ENCODE results near the gene ECHS1.
"Not testable (repeated sequence)": the region's sequence is repeated elsewhere in the genome, so short reads cannot be mapped to it uniquely, and the experiment has no call there.

The ECHS1 gene

GRCh38 chr10:133324198-133324792 lies 48.9 kb downstream of the ECHS1 start:
- no peak overlapping the region for H3K9ac ChIP-seq (ENCODE audit: low read depth, low read length)
- no peaks in the 10 kb centered on the region for H3K36me3 ChIP-seq (ENCODE audit: insufficient read depth, low read length)
- peaks cover 45% of the 10 kb centered on the region for H3K27me3 ChIP-seq (ENCODE audit: control insufficient read depth, insufficient read depth, low read length)
- no peak overlapping the region for H3K4me3 ChIP-seq (ENCODE audit: low read length)
- peaks cover under 1% of the 10 kb centered on the region for H3K4me1 ChIP-seq (ENCODE audit: control insufficient read depth, insufficient read depth, low read length)
- H3K4me2 ChIP-seq (ENCODE audit: low read length): peak overlapping the region; percentile 58
- no peaks in the 10 kb centered on the region for H3K9me3 ChIP-seq (replicated peaks; ENCODE audit: low read length)

- not testable (repeated sequence) for H3K36me3 ChIP-seq (ENCODE audit: insufficient read depth, low read length); H3K4me3 ChIP-seq (ENCODE audit: low read length)
- H3K27me3 ChIP-seq (ENCODE audit: control insufficient read depth, insufficient read depth, low read length): peaks cover 30% of the 10 kb centered on the region
These were observed 51.0 kb downstream of the ECHS1 start for GRCh38 chr10:133322064-133322709.

GRCh38 chr10:133320852-133321422 lies 52.2 kb downstream of the ECHS1 start:
- not testable (repeated sequence) for H3K4me3 ChIP-seq (ENCODE audit: low read length); H3K9ac ChIP-seq (ENCODE audit: low read depth, low read length); H3K36me3 ChIP-seq (ENCODE audit: insufficient read depth, low read length); H3K9me3 ChIP-seq (replicated peaks; ENCODE audit: low read length); H3K4me2 ChIP-seq (ENCODE audit: low read length); H3K4me1 ChIP-seq (ENCODE audit: control insufficient read depth, insufficient read depth, low read length)
- H3K27me3 ChIP-seq (ENCODE audit: control insufficient read depth, insufficient read depth, low read length): peaks cover 17% of the 10 kb centered on the region

More at GRCh38 chr10:133322064-133322709, 51.0 kb downstream of the ECHS1 start:
- H3K4me2 ChIP-seq (ENCODE audit: low read length); H3K9me3 ChIP-seq (replicated peaks; ENCODE audit: low read length); H3K9ac ChIP-seq (ENCODE audit: low read depth, low read length); H3K4me1 ChIP-seq (ENCODE audit: control insufficient read depth, insufficient read depth, low read length): not testable (repeated sequence)

GRCh38 chr10:133318494-133319127 lies 54.5 kb downstream of the ECHS1 start:
- H3K36me3 ChIP-seq (ENCODE audit: insufficient read depth, low read length): no peaks in the 10 kb centered on the region
- peak overlapping the region; percentile 82 for H3K4me2 ChIP-seq (ENCODE audit: low read length)
- H3K27me3 ChIP-seq (ENCODE audit: control insufficient read depth, insufficient read depth, low read length): peaks cover 7% of the 10 kb centered on the region
- H3K4me3 ChIP-seq (ENCODE audit: low read length): peak overlapping the region; percentile 61
- H3K9ac ChIP-seq (ENCODE audit: low read depth, low read length): peak overlapping the region; percentile 21
- peaks cover 3% of the 10 kb centered on the region for H3K4me1 ChIP-seq (ENCODE audit: control insufficient read depth, insufficient read depth, low read length)
- no peaks in the 10 kb centered on the region for H3K9me3 ChIP-seq (replicated peaks; ENCODE audit: low read length)

- Histone ChIP-seq H3K36me3 (ENCODE audit: insufficient read depth, low read length) (peaks cover 2% of the 10 kb centered on the region), H3K27me3 (ENCODE audit: control insufficient read depth, insufficient read depth, low read length) (peaks cover 7% of the 10 kb centered on the region), H3K9me3 (replicated peaks; ENCODE audit: low read length) (no peaks in the 10 kb centered on the region), H3K4me1 (ENCODE audit: control insufficient read depth, insufficient read depth, low read length) (peaks cover 3% of the 10 kb centered on the region), H3K9ac (ENCODE audit: low read depth, low read length) (no peak overlapping the region), H3K4me2 (ENCODE audit: low read length) (no peak overlapping the region), H3K4me3 (ENCODE audit: low read length) (no peak overlapping the region)
These were observed 56.4 kb downstream of the ECHS1 start for GRCh38 chr10:133316732-133317131.

GRCh38 chr10:133316266-133316665 lies 56.9 kb downstream of the ECHS1 start:
- Histone ChIP-seq H3K27me3 (ENCODE audit: control insufficient read depth, insufficient read depth, low read length) (peaks cover 7% of the 10 kb centered on the region), H3K9me3 (replicated peaks; ENCODE audit: low read length) (no peaks in the 10 kb centered on the region), H3K36me3 (ENCODE audit: insufficient read depth, low read length) (peaks cover 6% of the 10 kb centered on the region), H3K4me1 (ENCODE audit: control insufficient read depth, insufficient read depth, low read length) (peaks cover 3% of the 10 kb centered on the region), H3K9ac (ENCODE audit: low read depth, low read length) (no peak overlapping the region), H3K4me2 (ENCODE audit: low read length) (no peak overlapping the region), H3K4me3 (ENCODE audit: low read length) (no peak overlapping the region)

- Histone ChIP-seq H3K9ac (ENCODE audit: low read depth, low read length) (no peak overlapping the region), H3K4me2 (ENCODE audit: low read length) (no peak overlapping the region), H3K36me3 (ENCODE audit: insufficient read depth, low read length) (peaks cover 6% of the 10 kb centered on the region), H3K4me1 (ENCODE audit: control insufficient read depth, insufficient read depth, low read length) (peaks cover 3% of the 10 kb centered on the region), H3K9me3 (replicated peaks; ENCODE audit: low read length) (no peaks in the 10 kb centered on the region), H3K4me3 (ENCODE audit: low read length) (no peak overlapping the region), H3K27me3 (ENCODE audit: control insufficient read depth, insufficient read depth, low read length) (peaks cover 7% of the 10 kb centered on the region)
These were observed 57.3 kb downstream of the ECHS1 start for GRCh38 chr10:133315847-133316246.

- peaks cover 3% of the 10 kb centered on the region for H3K4me1 ChIP-seq (ENCODE audit: control insufficient read depth, insufficient read depth, low read length)
- H3K4me2 ChIP-seq (ENCODE audit: low read length): no peak overlapping the region
- H3K9me3 ChIP-seq (replicated peaks; ENCODE audit: low read length): no peaks in the 10 kb centered on the region
- no peak overlapping the region for H3K4me3 ChIP-seq (ENCODE audit: low read length)
- peaks cover 7% of the 10 kb centered on the region for H3K27me3 ChIP-seq (ENCODE audit: control insufficient read depth, insufficient read depth, low read length)
- peaks cover 6% of the 10 kb centered on the region for H3K36me3 ChIP-seq (ENCODE audit: insufficient read depth, low read length)
- H3K9ac ChIP-seq (ENCODE audit: low read depth, low read length): no peak overlapping the region
These were observed 58.2 kb downstream of the ECHS1 start for GRCh38 chr10:133314911-133315310.

- Histone ChIP-seq H3K9ac (ENCODE audit: low read depth, low read length) (no peak overlapping the region), H3K4me2 (ENCODE audit: low read length) (no peak overlapping the region), H3K9me3 (replicated peaks; ENCODE audit: low read length) (no peaks in the 10 kb centered on the region), H3K4me1 (ENCODE audit: control insufficient read depth, insufficient read depth, low read length) (no peaks in the 10 kb centered on the region), H3K4me3 (ENCODE audit: low read length) (no peak overlapping the region), H3K36me3 (ENCODE audit: insufficient read depth, low read length) (peaks cover 6% of the 10 kb centered on the region), H3K27me3 (ENCODE audit: control insufficient read depth, insufficient read depth, low read length) (no peaks in the 10 kb centered on the region)
These were observed 60.0 kb downstream of the ECHS1 start for GRCh38 chr10:133313192-133313591.

GRCh38 chr10:133312769-133313145 lies 60.4 kb downstream of the ECHS1 start:
- Histone ChIP-seq H3K9me3 (replicated peaks; ENCODE audit: low read length) (no peaks in the 10 kb centered on the region), H3K4me1 (ENCODE audit: control insufficient read depth, insufficient read depth, low read length) (peaks cover under 1% of the 10 kb centered on the region), H3K4me3 (ENCODE audit: low read length) (no peak overlapping the region), H3K9ac (ENCODE audit: low read depth, low read length) (no peak overlapping the region), H3K36me3 (ENCODE audit: insufficient read depth, low read length) (peaks cover 6% of the 10 kb centered on the region), H3K4me2 (ENCODE audit: low read length) (no peak overlapping the region), H3K27me3 (ENCODE audit: control insufficient read depth, insufficient read depth, low read length) (no peaks in the 10 kb centered on the region)

Measured in skeletal muscle satellite cell (primary cell).